ENCODE results near the gene PCDHGA5.

DNA sequence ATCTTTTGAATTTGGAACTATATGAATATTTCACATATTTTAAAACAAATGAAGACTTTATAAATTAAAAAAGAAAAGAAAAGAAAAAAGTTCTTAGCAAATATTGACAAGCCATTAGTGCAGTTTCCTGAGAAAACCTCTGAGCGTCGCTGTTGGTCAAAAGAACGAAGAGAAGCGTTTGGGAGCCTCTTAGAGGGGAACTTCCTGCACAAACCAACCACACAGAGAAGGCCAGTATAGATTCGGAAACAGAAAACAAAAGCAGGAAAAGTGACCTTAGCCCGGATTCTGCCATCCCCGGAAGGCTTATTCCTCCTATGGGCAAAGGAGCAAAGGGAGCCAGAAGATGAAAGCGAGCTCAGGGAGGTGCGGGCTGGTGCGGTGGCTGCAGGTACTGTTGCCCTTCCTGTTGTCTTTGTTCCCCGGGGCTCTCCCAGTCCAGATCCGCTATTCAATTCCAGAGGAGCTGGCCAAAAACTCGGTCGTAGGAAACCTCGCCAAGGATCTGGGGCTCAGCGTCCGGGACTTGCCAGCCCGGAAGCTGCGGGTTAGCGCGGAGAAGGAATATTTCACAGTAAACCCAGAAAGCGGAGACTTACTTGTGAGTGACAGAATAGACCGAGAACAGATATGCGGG lies 4.1 kb upstream of the PCDHGA5 start, which contains the start of gene PCDHGB2:
- TF ChIP-seq EZH2 (IDR thresholded peaks at IDR 0.05), result no peak
- TF ChIP-seq, protein P1, sequence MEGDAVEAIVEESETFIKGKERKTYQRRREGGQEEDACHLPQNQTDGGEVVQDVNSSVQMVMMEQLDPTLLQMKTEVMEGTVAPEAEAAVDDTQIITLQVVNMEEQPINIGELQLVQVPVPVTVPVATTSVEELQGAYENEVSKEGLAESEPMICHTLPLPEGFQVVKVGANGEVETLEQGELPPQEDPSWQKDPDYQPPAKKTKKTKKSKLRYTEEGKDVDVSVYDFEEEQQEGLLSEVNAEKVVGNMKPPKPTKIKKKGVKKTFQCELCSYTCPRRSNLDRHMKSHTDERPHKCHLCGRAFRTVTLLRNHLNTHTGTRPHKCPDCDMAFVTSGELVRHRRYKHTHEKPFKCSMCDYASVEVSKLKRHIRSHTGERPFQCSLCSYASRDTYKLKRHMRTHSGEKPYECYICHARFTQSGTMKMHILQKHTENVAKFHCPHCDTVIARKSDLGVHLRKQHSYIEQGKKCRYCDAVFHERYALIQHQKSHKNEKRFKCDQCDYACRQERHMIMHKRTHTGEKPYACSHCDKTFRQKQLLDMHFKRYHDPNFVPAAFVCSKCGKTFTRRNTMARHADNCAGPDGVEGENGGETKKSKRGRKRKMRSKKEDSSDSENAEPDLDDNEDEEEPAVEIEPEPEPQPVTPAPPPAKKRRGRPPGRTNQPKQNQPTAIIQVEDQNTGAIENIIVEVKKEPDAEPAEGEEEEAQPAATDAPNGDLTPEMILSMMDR (IDR thresholded peaks at IDR 0.05 in 2 of 3, conservative IDR thresholded peaks at IDR 0.05 in 1 of 3; ENCODE audit: borderline replicate concordance in 1 of 3, insufficient read depth in 1 of 3, low read depth in 2 of 3, low read length in 2 of 3), result peak; percentile 41 to 67 (median 48); a peak in 5 of 6 replicates
- no peak for TF ChIP-seq POLR2A (IDR thresholded peaks at IDR 0.05; ENCODE audit: borderline replicate concordance, extremely low read depth, insufficient read depth, insufficient read length)
- TF ChIP-seq, protein P2, sequence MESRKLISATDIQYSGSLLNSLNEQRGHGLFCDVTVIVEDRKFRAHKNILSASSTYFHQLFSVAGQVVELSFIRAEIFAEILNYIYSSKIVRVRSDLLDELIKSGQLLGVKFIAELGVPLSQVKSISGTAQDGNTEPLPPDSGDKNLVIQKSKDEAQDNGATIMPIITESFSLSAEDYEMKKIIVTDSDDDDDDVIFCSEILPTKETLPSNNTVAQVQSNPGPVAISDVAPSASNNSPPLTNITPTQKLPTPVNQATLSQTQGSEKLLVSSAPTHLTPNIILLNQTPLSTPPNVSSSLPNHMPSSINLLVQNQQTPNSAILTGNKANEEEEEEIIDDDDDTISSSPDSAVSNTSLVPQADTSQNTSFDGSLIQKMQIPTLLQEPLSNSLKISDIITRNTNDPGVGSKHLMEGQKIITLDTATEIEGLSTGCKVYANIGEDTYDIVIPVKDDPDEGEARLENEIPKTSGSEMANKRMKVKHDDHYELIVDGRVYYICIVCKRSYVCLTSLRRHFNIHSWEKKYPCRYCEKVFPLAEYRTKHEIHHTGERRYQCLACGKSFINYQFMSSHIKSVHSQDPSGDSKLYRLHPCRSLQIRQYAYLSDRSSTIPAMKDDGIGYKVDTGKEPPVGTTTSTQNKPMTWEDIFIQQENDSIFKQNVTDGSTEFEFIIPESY (IDR thresholded peaks at IDR 0.05; ENCODE audit: extremely low read depth, insufficient replicate concordance, low read length), result no peak
- TF ChIP-seq EZH2phosphoT487 (IDR thresholded peaks at IDR 0.05; ENCODE audit: borderline replicate concordance), result no peak
- no peak for TF ChIP-seq POLR2AphosphoS5 (IDR thresholded peaks at IDR 0.05; ENCODE audit: low read depth, low read length)
